ENCODE results near the gene POFUT1. TPM values are rescaled to one million over a fixed set of nuclear protein-coding genes. Genes with fewer than 3 reads are reported as not detected.

The POFUT1 gene
- total RNA-seq, 4 donors from 2014 or later, result 11.2 to 47.1 (median 23.3) TPM

DNA sequence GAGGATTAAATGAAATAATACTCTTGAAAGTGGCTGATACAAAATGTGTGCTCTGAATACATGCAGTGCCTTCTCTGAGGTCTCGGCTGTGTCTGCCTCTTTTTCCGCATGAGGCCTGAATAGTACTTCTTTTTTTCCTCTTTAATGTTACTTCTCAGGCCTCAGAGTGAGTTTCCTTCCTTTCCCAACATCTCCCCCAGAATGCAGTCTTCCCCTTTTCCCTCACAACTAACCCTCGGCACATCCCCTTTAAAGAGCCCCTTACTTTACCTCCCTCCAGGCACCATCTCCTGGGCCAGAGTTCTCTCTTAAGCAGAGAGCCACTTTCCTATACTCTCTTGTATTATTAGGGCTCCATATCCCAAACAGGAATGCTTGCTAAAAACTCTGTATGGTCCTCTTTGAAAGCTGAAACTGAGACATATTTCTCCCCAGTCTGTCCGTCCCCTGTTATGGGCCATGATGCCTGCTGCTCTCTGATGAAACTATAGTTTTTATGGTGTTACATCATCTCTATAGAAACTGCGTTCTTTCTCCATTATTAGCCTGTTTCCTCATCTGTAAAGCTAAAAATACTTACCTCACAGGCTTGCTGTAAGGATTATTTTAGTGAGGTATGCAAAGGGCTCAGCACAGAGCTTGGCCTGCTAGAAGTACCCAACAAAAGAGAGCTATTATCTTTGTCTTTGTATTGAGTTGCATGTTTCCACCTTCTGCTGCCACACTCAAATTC lies 2.4 kb upstream of the POFUT1 start:
- Histone ChIP-seq H3K27ac (peak overlapping the region; percentile 86 to 91), H3K4me3 (no peak overlapping the region), H3K9me3 (no peaks in the 10 kb centered on the region), H3K4me1 (peaks cover 4 to 12% of the 10 kb centered on the region in 2 donors), H3K36me3 (no peaks in the 10 kb centered on the region), H3K27me3 (no peaks in the 10 kb centered on the region)
- intact Hi-C loops (cut with DNase I; ENCODE audit: low total_unique reads), result no loop called here
- no peak for DNase-seq
- TF ChIP-seq, protein P1, sequence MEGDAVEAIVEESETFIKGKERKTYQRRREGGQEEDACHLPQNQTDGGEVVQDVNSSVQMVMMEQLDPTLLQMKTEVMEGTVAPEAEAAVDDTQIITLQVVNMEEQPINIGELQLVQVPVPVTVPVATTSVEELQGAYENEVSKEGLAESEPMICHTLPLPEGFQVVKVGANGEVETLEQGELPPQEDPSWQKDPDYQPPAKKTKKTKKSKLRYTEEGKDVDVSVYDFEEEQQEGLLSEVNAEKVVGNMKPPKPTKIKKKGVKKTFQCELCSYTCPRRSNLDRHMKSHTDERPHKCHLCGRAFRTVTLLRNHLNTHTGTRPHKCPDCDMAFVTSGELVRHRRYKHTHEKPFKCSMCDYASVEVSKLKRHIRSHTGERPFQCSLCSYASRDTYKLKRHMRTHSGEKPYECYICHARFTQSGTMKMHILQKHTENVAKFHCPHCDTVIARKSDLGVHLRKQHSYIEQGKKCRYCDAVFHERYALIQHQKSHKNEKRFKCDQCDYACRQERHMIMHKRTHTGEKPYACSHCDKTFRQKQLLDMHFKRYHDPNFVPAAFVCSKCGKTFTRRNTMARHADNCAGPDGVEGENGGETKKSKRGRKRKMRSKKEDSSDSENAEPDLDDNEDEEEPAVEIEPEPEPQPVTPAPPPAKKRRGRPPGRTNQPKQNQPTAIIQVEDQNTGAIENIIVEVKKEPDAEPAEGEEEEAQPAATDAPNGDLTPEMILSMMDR (IDR thresholded peaks at IDR 0.05), result no peak
- no peak for TF ChIP-seq POLR2A (IDR thresholded peaks at IDR 0.05)

DNA sequence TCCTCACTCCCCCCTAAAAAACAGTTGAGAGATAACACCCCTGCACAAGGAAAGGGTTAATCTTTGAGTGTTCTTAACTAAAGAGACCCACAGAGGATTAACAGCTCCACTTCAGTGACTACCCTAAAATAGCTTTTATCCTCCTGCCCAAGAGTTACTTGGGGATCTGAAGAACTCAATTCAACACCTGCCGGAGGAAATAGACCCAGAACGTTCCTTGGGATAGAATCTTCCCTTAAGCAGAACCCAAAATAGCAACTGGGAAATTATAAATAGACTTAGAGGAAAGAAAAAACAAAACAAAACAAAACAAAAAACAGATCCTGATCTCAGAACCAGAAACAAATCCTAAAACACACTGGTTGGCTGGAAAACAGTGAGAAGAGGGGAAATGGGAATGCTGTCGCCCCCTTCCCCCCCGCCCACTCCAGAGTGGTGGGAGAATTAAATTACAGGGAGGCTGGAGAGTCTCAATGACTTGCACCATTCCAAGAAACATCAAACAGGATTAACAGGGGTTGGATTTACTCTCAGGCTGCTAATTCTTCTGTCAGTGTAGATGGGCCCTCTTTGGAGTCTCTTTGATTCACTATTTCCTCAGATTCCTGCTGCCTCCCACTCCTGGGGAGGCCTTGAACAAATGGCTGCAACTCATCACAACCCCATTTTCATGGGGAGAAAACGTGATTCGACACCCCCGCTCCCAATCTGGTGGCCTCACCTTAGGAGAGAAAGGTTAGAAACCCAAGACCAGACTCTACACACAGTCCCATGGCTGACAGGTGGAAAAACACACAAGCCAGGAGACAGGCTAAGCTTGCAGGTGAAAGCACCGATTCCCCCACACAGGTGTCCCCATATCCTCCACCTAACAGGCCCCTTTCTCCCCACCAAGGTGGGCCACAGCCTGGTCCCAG lies 1.6 kb upstream of the POFUT1 start:
- Histone ChIP-seq H3K27me3 (no peaks in the 10 kb centered on the region), H3K27ac (peak overlapping the region; percentile 86 to 91), H3K9me3 (no peaks in the 10 kb centered on the region), H3K4me3 (peak overlapping the region; percentile 89 to 97), H3K4me1 (peaks cover 4 to 12% of the 10 kb centered on the region in 2 donors), H3K36me3 (no peaks in the 10 kb centered on the region)
- no peak for DNase-seq
- intact Hi-C loops (cut with DNase I; ENCODE audit: low total_unique reads), result no loop called here
- no peak for TF ChIP-seq POLR2A (IDR thresholded peaks at IDR 0.05)
- TF ChIP-seq, protein P1 (IDR thresholded peaks at IDR 0.05), result no peak

DNA sequence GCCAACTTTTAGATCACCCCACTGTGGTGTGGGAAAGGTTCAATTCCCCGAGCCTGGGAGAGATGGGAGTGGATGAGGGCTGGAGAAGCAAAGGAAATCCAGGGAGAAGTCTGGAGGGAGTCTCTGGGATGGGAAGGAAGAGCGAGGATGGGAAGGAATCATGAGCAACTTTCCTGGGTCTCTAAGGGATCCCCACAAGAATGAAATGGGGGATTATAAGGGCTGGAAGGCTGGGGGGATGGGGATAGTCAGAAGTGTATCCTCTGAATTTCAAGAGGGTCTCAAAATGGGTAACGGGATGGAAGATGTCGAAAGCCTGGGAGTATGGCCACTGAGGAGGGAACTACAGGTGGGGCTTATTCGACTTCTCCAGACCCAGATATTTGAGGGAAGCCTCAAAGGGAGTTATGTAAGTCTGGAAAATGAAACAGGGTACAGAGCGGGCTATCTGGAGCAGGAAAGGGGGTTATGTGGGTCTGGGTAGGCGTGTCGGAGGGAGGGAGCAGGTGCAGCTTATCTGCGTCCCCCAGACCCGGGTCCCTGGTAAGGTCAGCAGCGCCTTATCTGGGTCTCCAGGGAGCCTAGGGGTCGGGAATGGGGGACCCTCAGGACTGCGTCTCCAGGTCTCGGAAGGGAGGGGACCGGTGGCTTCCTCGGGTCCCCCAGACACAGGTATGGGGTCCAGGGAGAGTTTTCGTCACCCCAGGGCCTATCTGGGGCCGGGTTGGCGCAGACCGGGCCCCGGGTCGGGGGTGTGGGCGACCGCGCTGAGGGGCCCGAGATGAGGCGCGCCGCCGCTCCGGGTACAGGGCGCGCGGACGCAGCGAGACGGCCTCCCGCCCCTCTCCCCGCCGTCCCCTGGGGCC lies 687 bp upstream of the POFUT1 start:
- no peak for TF ChIP-seq POLR2A (IDR thresholded peaks at IDR 0.05)
- TF ChIP-seq, protein P1 (IDR thresholded peaks at IDR 0.05), result no peak
- H3K4me3 ChIP-seq, result peak overlapping the region; percentile 89 to 97
- H3K27me3 ChIP-seq, result no peaks in the 10 kb centered on the region
- no peaks in the 10 kb centered on the region for H3K36me3 ChIP-seq
- peaks cover 4 to 12% of the 10 kb centered on the region in 2 donors for H3K4me1 ChIP-seq
- intact Hi-C loops (cut with DNase I; ENCODE audit: low total_unique reads), result no loop called here
- no peaks in the 10 kb centered on the region for H3K9me3 ChIP-seq
- peak overlapping the region; percentile 86 to 91 for H3K27ac ChIP-seq
- peak in 1 of 2 donors; percentile 30 for DNase-seq

DNA sequence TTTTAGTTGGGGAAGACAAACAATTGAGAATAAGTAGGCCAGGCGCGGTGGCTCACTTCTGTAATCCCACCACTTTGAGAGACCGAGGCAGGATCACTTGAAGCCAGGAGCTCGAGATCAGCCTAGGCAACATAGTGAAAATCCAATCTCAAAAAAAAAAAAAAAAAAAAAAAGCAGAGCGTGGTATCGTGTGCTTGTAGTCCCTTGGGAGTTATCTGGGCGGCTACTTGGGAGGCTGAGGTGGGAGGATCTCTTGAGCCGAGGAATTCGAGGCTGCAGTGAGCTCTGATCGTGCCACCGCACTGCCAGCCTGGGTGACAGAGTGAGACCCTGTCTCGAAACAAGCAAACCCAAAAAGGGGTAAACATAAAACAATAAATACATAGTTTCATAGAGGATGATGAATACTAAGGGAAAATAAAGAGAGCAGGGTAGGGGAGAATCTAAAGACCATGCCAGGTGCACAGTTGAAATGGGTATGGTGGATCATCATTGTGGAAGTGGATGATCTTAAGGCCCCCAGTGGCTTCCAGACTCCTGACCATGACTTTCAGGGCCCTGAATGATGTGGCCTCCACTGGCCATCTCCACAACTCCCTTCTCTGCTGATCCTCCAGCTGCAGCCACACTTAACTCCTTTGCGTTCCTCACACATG lies 947 bp downstream of the POFUT1 start:
- peak overlapping the region; percentile 89 to 97 for H3K4me3 ChIP-seq
- no peak for DNase-seq
- intact Hi-C loops (cut with DNase I; ENCODE audit: low total_unique reads), result no loop called here
- H3K9me3 ChIP-seq, result no peaks in the 10 kb centered on the region
- no peaks in the 10 kb centered on the region for H3K27me3 ChIP-seq
- peaks cover 4 to 12% of the 10 kb centered on the region in 2 donors for H3K4me1 ChIP-seq
- peak overlapping the region; percentile 86 to 91 for H3K27ac ChIP-seq
- TF ChIP-seq POLR2A (IDR thresholded peaks at IDR 0.05), result no peak
- TF ChIP-seq, protein P1 (IDR thresholded peaks at IDR 0.05), result no peak
- H3K36me3 ChIP-seq, result no peaks in the 10 kb centered on the region

All from uterus (tissue), 4 donors.